Astrocyte (in vitro differentiated cells and primary cell): ENCODE measurements around the gene IFT81.

Experiments
- CTCF ChIP-seq: IDR thresholded peaks from 2 replicates; pipeline ENCODE4 v1.5.1; 2011; ENCODE audit warnings: low read depth, mild to moderate bottlenecking, inconsistent platforms, low read length, moderate library complexity; ENCODE audit not compliant: insufficient read depth
- EZH2 ChIP-seq: IDR thresholded peaks from 2 replicates; pipeline ENCODE4 v1.6.1; 2012; ENCODE audit warnings: mild to moderate bottlenecking, low read length, inconsistent platforms; ENCODE audit not compliant: insufficient read depth

GRCh38 chr12:110156766-110157165 lies 32.6 kb downstream of the IFT81 start:
- TF ChIP-seq EZH2 (no peak), CTCF (no peak)
